Stimulated activated naive CD4-positive, alpha-beta T cell treated with Interleukin-2 at 50 U/mL for 16 hours (primary cell): ENCODE measurements around the gene RTL10.

Source experiments
- DNase-seq: peaks from one replicate; lab custom pipeline; 2025; lab: John Stamatoyannopoulos, UW

RTL10 gene

DNA sequence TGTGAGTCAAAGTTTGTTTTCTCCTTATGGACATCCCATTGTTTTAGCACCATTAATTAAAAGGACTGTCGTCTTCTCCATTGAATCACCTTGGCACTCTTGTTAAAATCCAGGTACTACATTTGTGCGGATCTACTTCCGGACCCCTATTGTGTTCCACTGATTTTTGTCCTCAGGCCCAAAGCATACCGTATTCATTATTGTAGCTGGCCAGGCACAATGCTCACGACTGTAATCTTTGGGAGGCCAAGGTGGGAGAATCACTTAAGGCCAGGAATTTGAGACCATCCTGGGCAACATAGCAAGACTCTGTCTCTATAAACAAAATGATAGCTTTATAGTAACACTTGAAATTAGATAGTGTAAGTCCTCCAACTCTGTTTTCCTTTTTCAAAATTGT lies 8.9 kb upstream of the RTL10 start:
- DNase-seq = no peak

DNA sequence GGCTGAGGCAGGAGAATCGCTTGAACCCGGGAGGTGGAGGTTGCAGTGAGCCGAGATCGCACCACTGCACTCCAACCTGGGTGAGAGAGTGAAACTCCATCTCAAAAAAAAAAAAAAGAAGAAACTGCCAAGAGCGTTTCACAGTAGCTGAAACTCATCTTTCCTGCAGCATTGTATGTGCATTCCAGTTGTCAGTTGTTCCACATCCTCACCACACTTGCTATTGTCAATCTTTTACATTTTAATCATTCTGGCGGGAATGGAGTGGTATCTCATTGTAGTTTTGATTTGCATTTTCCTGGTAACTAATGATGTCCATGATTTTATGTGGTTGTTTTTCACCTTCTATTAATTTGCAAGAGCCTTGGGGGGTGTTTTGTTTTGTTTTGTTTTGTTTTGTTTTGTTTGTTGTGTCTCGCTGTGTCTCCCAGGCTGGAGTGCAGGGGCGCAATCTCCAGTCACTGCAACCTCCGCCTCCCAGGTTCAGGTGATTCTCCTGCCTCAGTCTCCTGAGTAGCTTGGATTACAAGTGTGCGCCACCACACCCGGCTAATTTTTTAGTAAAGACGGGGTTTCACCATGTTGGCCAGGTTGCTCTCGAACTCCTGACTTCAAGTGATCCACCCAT lies 8.1 kb upstream of the RTL10 start:
- no peak for DNase-seq

DNA sequence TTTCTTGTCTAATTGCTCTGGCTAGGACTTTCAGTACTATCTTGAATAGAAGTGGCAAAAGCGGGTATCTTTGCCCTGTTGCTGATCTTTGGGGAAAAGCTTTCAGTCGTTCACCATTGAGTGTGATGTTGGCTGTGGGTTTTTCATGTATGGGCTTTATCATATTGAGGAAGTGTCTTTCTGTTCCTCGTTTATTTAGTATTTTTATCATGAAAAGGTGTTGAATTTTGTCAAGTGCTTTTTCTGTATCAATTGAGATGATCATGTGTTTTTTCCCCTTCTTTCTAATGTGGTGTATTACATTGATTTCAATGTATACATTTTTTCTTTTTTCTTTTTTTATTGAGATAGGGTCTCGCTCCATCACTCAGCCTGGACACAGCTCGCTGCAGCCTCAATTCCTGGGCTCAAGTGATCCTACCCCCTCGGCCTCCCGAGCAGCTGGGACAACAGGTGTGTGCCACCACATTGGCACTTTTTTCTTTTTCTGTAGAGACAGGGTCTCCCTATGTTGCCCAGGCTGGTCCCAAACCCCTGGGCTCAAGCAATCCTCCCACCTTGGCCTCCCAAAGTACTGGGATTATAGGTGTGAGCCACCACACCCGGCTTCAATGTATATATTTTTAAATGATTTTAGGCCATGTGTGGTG lies 5.3 kb upstream of the RTL10 start:
- DNase-seq = no peak

DNA sequence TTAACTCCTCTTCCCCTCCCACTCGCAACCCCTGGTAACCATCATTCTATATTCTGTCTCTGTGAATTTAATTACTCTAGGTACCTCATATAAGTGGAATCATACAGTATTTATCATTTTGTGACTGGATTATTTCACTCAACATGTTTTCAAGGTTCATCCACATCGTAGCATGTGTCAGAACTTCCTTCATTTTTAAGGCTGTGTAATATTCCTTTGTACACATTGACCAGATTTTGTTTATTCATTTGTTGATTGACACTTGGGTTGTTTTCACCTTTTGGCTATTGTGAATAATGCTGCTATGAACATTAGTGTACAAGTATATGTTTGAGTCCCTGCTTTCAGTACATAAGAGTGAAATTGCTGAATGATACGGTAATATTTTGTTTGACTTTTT lies 2.7 kb upstream of the RTL10 start:
- no peak for DNase-seq

DNA sequence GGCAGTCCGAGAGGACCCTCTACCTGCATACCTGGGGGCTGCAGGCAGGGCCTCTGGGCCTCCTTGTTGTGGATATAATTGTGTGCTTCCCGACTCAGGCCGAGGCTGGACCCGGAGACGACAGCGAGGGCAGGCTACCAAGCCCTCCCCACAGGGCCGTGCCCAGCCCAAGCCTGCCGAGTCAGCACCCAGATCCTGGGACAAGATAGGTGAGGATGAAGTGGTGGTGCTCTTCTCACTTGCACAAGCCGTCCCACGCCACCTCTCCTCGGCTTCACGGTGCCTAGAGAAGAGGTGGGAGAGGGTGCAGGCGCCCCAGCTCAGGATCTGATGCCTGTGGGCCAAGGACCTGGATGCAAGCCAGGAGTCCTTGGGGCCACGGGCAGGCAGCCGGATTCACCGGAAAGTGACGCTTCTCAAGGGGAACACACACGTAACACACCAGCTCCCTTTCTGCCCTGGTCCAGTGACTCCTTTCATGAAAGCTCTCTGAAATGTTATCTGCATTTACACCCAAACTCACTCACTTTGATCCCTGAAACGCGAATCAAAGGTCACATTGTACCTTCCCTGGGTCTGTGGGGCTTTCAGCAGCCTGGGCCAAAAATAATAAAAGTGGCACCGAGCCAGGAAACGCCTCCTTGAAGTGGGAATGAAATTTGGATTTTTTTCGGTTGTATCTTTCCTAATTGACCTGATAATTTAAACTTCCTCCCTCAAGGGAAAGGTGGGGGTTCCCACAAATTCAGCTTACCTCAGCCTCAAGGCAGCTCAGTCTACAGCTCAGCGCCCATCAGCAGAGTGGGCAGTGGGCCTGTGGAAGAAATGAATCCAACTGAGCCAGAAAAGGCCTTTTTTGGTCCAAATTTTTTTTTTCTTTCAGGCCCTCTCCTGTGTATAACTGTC lies 1.1 kb upstream of the RTL10 start:
- DNase-seq = peak; percentile 49

DNA sequence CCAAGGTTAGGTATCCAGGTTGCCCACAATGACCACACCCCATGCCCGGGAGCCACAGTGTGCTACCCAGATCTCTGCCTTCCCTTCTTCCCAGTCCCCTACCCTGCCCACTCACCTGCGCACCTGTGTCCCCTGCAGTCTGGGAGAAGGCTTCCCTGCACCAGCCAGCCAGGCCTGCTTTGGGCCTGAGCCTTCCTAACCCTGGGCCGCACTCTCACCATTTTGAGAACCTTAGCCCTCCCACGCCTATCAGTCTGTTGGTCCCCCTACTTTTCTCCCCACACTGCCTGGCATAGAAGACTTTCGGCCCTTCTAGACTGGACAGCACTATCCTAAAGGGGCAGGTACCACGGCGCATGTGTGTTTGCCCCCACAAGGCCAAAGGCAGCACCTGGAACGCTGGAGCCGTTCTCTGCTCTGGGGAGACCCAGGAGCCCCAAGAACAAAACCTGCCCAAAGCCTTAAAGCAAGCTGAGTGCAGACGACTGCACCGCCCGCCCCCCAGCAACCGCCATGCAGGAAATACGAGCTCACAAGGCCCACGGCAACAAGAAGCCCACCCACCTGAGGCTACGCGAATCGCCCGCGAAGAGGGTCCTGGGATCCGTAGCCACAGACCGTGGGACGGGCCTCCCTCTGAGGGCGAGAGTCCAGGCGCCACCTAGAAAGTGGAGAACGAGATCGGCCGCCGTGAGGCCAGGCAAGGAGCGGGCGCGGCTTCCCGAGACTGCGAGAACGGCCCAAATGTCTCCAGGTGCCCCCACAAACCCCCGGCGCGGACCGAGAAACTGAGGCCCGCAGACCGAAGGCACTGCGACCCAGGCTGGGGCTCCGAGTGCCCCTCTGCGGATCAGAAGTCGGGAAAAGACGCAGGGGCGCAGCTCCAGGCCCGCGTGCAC lies 546 bp downstream of the RTL10 start:
- DNase-seq = peak; percentile 23

DNA sequence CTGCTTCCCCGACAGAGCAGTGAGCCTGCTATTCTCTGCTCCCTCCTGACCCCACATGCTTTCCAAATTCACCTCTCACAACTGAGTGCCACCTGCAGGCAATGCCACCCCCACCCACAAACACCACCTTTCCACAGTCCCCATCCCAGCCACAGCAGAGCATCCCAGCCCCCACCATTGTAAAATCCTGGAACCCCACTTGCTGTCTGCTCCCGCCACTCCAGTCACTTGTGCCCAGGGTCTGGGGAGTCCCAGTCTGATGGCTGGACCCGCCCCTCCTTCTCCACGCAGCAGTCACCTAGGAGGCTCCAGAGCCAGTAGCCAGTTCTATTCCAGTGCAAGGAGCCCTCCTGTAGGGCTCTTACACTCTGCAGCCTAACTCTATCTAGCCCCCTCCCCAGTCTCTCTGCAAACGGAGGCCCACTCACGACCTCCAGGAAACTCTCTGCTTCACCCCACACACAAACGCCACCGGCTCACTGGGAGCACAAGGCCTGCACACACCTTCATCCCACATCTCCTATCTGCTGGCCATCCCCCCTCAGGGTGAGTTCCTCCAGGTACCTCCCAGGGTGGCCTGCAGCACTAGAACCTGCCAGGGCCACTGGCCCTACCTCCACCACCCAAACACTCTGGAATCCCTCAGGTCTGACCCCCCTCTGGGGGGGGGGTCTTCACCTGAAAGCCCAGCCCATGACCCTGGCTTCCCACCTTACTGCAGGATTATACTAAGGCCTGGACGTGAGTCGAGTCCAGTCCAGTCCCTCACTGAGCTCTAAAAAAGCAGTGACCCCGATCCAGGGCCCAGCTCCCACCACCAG lies 1.4 kb downstream of the RTL10 start:
- no peak for DNase-seq

DNA sequence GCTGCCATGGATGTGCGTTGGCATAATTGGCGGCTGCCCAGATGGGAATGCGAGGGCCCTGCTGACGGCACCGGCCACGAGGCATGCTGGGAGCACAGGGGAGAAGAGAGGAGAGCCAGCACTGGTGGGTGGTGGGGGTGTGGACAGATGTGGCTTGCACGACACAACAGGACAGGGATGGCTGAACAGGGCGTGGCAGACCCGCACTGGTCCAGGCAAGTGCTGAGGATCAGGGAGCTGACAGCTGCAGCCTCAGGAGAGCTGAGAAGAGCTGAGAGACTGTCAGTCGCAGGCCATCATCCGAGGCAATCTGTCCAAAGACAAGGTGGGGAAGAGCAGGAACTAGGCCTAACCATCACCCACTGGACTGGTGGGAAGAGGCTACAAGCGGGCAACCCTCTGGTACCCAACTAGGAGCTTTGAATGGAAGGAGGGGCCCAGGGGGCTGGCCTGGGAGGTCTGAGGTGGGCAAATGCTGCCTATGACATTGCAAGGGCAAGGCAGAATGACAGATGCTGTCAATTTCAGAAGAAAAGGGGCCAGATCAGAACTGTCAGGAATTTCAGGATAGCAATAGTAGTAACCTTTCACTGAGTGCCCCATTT lies 2.4 kb downstream of the RTL10 start:
- DNase-seq = no peak

DNA sequence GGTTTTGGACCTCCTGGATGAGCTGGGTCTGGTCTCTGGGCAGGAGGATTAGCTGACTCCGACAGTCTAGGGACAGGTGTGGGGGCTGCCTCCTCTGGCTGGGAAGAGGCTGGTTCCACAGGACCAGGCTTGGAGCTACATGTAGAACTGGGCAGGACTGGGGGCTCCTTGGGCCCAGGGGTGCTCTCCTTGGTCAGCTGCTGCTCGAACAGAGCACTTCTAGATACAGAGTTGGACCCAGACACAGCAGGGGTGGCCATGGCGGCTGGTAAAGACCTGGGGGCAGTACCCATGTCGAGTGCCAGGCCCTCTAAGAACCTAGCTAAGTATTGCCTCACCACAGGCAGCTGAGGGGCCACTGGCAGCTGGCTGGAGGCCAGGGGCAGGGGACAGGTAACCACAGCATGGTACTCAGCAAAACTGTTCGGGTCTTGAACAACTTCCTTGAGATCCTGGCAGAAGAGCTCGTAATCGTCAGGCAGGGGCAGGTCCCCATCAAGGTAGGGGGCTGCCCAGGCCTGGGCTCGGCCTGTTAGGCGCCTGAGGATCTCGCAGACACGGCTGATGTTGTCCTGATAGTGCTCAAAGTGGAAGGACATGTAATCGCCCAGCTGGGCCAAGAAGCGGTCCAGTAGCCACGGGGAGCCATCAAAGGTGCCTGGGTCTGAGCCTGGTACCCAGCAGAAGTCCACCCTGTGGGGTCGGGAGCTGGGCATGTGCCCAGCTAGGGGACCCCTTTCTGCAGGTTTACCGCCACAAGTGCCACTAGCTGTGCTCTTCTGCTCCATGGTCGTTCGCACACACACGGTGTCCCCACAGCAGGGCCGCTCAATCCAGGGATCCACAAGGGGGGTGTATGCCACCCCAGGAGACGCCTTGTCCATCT lies 3.1 kb downstream of the RTL10 start:
- no peak for DNase-seq

DNA sequence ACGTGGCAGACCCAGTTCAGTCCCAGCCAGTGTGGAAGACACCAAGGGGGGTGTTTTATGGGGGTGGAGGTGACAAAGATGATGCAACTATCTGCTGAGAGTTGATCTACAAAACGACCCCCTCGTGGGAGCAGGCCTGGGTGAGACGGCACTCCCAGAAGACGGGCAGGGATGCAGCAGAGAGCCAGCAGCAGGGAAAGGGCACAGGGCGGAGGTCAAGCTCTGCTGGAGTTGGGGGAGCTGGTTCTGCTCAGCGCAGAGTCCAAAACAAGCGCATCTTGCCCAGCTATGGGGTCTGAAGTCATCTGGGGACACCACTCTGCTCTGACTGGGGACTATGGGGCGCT lies 3.9 kb downstream of the RTL10 start:
- no peak for DNase-seq

DNA sequence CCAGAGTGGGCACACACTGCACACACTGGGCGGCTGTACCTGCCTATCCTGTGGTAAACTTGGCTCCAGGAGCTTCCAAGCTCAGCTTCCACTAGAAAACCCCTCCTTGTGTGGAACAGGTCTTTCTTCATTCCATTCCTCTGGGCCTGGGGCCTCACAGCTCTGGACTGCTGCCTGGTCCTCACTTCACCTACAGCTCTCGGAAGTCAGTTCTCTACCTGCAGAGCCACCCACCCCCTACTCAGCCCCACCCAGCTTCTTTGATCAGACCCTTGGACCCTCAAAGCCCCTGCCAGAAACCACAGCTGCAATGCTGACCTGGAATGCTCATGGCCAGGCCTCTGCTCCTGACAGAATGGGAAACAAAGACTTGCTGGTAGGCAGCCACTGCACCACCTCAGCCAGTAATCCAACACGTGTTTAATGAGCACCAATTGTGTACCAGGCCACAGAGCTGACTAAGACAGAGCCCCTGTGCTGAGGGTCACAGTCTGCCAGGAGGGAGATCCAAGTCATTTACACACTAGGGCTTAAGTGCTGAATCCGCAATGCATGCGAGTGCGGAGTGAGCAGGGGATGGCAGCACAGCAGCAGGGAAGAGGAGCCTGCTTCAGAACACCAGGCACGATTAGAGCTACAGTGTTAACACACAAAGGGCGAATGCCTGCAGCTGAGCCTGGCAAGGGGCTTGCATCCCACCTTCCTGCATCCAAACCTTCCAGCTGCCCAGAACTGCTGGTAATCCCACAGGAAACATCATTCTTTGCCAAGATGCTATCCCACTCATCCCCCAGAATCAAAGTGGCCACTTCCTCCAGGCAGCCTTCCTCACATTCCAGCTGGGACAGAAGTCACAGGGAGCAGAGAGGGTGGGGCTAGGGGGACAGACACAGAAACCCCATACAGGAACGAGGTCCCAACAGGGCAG lies 4.6 kb downstream of the RTL10 start:
- DNase-seq = no peak

DNA sequence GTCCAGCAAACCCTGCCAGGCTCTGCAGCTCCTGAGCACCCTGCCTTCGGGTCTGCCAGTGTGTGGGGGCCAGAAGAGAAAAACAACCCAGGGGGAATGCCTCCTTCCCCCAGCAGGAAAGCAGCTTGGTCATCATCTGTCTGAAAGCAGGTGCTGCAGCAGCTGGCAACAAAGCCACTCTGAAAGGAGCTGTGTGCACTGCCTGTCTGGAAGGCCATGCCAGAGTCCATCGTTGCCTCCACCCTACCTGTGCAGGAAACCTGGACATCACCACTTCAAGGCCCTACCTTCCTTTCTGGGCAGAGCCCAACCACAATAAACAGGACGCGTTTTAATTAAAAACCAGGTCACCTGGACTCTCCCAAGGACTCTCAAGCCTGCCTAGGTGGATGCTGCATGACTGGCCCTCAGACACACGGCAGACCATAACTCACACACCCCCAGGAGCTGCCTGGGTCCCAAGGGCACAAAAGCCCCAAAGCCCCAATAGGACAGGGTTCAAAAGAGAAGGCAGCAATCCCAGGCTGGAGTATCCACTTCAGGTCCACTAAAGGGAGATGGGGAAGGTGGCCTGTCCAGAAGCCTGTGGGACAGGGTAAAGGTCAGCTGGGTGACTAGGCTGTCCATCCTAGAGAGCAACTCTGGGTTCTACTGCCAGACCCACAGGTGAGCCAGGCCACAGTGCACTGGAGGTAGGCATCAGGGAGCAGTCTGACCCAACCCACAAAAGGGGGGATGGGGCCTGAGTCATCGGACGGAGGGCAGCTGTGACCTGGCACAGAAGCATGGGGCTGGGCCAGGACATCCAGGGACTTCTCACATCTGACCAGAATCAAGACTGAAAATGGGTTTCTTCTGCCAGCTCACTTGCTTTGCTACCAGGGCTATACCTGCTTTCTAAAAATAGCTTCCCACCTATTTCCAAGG lies 6.1 kb downstream of the RTL10 start:
- no peak for DNase-seq

DNA sequence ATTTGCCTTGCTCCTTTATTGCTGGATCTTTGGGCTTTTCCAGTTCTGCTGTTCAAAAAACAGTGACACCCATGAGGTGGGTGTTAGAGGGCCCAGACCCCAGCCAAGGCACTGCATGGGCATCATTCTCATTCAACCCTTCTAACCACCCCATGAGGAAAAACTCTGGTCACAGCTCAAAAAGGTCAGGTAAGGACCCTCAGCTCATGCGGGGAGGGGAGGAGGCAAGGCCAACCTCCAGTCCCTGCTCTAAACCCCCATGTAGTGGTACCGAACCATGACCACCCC lies 7.4 kb downstream of the RTL10 start:
- DNase-seq = no peak

DNA sequence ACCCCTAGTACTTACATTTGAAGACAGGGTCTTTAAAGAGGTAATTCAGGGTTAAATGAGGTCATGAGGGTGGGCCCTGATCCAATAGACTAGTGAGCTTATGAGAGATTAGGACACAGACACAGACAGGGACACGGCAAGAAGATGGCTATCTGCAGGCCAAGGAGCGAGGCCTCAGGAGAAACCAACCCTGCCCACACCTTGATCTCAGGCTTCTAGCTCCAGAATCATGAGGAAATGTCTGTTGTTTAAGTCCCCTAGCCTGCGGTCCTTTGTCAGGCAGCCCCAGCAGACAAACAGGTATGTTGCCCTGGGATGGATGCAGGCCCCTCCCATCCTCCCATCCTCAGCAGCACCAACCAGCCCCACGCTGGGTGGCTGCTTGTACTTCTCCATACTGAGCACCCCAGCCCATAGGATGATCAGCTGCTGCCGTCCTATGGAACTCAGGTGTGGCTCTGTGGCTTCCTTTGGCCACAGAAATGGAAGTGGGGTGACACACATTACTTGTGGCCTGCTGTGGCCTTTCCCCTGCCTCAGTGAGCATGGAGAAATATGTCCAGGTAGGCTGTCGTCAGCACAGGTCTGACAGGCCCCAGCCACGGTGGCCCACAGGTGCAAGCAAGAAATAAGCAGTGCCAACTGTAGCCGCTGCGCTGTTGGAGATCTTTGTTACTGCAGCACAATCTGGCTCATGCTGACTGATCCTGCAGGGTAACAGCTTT lies 7.9 kb downstream of the RTL10 start:
- DNase-seq = no peak

DNA sequence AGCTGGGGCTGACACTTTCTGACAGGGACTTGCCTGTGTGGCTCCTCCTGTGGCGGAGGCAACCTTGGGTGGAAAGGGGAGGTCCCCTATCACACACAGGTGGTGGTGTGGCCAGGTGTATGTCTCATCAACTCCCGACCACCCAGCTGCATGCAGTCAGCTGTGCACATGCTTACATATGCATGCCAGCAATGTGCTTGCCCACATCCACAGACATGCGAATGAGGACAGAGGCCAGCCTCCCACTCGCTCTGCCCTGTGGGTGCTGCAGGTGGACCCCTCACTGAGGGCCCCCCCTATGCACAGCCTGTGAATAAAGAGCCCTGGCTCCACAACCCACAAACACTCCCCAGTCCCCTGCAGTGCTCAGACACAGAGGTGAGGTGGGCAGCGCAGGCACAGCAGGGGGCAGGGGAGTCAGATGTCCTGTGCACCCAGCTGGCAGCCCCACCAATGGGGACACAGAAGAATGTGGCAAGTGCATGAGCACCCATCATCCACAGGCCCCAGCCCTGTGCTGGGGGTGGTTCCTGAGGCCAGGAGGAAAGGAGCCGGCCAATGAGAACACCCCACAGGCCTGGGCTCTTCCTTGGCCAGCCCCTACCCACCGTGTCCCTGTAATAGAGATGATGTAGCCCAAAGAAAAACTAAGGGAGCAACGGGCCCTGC lies 9.5 kb downstream of the RTL10 start:
- DNase-seq = no peak

DNA sequence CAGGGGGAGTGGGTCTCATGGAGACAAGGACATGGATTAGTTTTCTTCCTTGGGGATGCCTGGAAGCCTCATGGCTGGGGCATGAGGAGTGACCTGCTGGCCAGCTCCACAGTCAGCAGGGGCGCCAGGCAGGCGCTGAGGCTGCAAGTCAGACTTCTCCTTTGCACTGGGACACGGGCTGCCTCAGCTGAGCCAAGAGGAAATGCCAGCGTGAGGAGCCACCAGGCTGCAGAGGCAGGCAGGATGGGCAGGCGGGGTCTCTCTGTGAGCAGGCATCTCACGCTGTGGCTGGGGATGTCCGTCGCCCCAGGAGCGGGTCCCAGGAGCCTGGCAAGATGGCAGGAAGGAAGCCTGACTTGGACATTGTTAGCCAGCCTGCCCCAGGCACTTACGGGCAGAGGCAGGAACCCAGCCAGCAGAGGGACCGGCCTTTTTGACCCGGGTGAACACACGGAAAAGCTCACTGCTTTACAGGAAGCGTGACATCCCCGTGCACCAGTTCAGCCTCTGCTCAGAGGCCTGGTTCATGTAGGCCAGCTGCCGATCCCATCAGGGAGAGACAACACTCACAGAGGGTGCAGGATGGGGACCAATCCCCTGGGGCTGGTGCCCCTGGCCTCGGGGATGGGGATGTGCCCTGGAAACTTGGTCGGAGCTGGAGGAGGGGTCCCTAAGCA lies 10.2 kb downstream of the RTL10 start:
- DNase-seq = no peak
